ENCODE data around the gene PLAGL2.
A peak's percentile ranks its signal among the peaks of the same experiment; 100 is the strongest.
"Not testable (repeated sequence)": the region's sequence is repeated elsewhere in the genome, so short reads cannot be mapped to it uniquely, and the experiment has no call there.

The PLAGL2 gene

DNA sequence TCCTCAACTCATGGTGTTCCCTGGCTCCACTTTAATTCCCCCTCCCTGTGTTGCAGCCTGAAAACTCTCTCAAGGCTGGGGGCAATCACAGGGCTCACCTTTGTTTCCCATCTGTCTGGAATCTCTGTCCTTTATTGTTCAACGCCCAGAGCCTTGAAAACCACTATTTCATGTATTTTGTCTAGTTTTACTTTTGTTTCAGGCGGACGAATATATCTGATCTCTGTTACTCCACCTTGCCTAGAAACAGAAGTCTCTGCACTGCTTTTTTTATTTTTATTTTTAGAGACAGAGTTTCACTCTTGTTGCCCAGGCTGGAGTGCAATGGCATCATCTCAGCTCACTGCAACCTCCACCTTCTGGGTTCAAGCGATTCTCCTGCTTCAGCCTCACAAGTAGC lies 27.6 kb downstream of the PLAGL2 start:
- no peak for DNase-seq (ENCODE audit: low read depth)

DNA sequence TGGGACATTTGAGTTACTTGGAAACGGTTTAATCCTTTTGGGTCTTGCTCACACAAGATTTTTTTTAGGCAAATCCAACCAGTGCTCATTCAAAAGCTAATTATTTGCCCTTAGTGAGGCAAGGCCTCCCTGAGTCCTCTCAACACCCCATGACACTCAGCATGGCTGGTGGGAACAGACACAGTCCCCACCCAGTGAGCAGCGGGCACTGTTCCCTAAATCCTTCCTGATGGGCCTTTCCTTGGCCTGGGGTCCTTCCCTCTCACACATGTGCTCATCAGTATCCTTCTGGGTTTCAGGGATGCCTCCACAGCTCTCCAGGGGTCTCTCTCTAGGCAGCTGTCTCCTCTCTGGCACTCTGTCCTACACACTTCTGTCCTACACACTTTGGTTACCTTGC lies 28.0 kb downstream of the PLAGL2 start:
- no peak for DNase-seq (ENCODE audit: low read depth)

DNA sequence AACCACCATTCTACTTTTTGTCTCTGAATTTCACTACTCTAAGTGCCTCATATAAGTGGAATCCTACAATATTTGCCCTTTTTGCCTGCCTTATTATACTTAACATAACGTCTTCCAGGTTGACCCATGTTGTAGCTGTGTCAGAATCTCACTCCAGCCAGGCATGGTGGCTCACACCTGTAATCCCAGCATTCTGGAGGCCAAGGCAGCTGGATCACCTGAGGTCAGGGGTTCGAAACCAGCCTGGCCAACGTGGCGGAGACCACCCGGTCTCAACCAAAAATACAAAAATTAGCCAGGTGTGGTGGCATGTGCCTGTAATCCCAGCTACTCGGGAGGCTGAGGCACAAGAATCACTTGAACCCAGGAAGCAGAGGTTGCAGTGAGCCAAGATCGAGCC lies 29.8 kb downstream of the PLAGL2 start:
- not testable (repeated sequence) for DNase-seq (ENCODE audit: low read depth)

DNA sequence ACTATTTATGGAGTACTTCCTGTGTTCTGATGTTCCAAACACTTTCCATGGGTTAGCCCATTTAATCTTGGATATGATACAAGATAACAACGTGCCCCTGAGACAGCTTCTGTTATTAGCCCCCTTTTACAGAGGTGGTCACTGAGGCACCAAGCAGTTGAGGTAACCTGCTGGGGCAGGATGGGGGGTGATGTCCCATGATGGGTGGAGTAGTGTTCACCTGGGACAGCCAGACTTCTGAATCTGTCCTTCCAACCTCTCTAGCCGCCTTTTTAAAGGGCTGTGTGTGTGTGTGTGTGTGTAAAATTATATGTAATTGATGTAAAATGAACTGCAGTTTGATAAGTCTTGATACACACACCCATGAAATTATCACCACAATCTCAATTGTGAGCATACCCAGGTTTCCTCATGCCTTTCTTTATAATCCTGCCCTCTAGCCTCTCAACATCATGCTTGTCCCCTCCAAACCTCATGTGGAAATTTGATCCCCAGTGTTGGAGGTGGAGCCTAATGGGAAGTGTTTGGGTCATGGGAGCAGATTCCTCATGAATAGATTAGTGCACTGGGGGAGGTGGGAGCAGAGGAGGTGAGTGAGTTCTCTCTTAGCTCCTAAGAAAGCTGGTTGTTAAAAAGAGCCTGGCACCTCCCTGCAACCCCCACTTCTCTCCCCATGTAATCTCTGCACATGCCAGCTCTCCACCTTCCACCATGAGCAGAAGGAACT lies 39.2 kb downstream of the PLAGL2 start:
- no peak for DNase-seq (ENCODE audit: low read depth)

DNA sequence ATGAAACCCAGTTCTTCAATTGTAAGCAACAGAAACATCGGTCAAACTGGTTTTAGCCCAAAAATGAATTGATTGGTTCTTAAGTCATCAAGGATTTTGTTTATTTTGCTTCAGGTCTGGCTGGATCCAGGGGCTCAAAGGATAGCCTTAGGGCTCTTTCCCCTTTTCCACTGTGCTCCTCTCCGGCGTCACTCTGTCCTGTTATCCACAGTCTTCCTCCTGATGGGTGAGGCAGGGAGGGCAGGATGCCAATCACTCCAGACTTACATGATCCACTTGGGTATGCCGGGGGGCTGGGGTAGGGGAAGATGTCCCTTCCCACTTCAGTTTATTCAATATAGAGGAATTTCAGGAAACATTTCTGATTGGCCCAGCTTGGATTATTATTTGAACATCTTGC lies 40.0 kb downstream of the PLAGL2 start:
- no peak for DNase-seq (ENCODE audit: low read depth)

DNA sequence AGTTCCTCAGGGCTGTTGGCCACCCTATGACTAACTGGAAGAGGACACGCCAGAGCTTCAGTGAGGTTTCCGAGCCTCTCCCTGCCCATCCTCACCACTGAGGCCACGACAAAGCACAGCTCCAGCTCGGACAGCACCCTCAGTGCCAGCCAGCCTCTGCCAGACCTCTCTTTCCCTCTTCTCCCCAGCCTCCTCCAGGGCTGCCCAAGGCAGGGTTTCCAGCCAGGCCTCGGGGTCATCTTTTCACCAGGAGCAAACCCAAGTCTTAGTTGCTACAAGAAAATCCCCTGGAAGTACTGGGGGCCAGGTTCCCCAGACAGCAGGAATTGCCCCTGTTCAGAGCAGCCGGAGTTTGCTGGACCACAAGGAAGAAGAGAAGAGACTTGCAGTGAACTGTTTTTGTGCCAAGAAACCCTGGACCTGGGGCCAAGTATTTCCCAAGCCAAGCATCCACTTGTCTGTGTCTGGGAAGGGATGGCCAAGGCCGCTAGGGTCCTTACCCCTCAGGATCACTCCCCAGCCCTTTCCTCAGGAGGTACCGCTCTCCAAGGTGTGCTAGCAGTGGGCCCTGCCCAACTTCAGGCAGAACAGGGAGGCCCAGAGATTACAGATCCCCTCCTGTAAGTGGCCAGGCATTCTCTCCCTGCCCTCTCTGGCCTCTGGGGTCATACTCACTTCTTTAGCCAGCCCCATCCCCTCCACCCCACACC lies 41.6 kb downstream of the PLAGL2 start:
- no peak for DNase-seq (ENCODE audit: low read depth)

DNA sequence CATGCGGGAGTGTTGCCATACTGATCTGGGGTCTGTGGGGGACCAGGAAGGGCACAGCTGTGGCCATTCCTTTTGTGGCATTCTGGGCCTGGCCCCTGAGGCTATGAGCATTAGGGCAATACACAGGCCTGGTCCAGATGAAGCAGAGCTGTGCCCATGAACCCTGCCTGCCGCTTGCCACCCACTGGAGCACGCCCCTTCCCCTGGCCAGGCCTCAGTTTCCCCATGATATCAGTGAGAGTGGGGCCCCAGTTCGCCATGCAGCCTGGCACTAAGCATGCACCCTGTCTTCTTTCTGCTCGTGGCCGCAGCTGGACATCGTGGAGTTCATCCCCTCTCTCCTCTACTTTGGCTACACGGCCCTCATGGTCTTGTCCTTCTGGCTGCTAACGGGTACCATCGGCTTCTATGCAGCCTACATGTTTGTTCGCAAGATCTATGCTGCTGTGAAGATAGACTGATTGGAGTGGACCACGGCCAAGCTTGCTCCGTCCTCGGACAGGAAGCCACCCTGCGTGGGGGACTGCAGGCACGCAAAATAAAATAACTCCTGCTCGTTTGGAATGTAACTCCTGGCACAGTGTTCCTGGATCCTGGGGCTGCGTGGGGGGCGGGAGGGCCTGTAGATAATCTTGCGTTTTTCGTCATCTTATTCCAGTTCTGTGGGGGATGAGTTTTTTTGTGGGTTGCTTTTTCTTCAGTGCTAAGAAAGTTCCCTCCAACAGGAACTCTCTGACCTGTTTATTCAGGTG lies 42.4 kb downstream of the PLAGL2 start:
- DNase-seq (ENCODE audit: low read depth): no peak

DNA sequence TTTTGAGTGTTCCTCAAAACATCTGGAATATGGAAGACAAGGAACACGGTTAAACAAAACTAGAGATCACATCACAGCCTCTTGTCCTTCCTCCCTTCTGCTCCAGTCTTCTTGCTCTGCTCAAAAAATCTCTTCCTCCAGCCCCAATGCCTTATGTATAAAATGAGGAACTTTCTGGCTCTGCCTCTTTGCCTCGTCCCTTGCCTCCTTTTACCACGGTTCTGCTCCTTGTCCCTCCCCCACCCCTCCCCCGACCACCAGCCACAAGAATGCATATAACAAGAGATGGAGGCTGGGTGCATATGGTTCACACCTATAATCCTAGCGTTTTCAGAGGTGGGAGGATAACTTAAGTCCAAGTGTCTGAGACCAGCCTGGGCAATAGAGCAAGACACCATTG lies 43.6 kb downstream of the PLAGL2 start:
- no peak for DNase-seq (ENCODE audit: low read depth)

DNA sequence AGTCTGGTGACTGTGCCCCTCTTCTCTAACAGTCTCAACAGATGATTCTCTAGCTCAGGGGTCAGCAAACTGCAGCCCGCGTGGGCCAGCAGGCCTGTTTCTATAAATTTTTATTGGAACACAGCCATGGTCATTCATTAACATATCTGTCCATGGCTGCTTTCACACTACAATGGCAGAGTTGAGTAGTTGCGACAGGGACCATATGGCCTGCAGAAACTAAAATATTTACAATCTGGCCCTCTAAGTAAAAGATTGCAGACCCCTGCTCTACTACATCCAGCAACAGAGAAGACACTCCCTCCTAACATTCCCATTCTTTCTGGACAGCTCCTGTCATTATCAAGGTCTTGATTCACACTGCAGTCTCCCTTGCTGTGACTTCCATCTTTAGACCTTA lies 45.2 kb downstream of the PLAGL2 start:
- no peak for DNase-seq (ENCODE audit: low read depth)

DNA sequence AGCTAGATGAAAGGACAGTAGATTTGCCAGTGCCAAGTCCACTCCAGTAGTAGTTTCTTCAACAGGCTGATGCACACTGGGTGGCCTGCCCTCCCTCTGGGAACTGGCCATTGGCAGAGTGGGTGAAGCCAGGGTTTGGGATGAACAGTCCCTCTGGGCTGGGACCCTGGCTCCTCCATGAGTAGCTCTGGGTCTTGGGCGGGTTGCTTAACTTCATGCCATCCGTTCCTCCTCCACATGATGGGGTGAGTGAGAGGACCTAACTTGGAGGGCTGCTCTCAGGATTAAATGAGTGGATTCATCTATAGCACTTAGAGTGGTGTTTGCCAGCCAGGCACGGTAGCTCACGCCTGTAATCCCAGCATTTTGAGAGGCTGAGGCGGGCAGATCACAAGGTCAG lies 47.2 kb downstream of the PLAGL2 start:
- no peak for DNase-seq (ENCODE audit: low read depth)

DNA sequence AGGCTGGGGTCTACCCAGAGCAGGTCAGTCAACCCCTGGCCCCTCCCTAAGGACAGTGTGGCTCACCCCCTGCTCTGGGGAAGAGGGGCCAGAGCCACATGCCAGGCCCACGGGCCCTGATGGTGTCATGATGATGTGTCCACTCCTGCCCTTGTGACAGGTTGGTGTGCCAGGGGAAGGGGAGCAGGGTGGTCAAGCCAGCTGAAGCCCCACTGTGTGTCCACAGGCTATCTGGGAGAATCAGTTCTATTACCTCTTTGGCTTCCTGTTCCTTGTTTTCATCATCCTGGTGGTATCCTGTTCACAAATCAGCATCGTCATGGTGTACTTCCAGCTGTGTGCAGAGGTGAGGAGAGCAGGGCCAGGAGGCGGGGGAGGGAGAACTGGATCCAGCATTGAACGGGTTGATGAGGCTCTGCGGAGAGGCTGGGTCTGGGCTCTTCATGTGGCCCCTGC lies 47.7 kb downstream of the PLAGL2 start:
- no peak for DNase-seq (ENCODE audit: low read depth)

DNA sequence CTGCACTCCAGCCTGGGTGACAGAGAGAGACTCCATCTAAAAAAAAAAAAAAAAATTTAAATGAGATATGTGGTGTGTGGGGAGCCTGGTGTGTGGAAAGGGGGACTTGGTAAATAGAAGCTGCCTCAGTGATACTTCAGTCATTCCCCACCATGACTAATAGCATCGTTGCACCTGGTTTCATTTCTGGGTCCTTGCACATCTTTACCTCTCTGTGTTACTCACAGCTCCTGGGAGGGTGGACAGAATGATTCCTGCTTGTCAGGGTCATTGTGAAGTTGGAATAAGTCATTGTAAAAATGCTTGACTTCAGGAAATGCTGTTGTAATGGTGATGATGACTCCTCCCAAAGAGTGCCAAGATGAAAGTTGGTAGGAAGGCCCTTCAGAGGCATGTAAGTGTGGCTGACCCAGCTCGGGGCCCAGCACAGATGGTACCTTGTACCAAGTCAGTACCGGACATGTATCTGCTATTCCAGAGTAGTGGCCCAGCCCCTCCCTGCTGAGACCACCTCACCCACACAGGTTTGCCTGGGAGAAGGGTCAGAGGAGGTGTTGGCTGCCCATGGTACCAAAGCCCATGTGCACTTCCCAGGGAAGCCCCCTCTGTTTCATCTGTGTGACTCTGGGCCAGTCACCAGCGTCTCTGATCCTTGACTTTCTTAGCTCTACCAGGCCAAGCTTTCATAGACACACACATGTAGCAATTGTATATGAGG lies 48.4 kb downstream of the PLAGL2 start:
- DNase-seq (ENCODE audit: low read depth): no peak

DNA sequence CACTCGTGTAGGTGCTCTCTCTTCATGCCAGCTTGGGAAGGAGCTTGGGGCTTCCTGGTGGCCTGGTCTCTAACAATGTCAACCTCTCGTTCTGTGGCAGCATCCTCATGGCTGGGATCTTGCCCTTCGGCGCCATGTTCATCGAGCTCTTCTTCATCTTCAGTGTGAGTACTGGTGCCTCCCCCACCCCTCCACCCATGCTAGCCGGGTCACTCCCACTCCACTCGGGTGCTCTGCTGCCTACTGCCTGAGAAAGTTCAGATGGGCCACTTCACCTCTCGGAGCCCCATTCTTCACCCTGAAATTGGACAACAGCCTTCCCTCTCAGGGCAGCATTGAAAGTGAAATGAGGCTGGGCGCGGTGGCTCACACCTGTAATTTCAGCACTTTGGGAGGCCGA lies 49.2 kb downstream of the PLAGL2 start:
- no peak for DNase-seq (ENCODE audit: low read depth)

DNA sequence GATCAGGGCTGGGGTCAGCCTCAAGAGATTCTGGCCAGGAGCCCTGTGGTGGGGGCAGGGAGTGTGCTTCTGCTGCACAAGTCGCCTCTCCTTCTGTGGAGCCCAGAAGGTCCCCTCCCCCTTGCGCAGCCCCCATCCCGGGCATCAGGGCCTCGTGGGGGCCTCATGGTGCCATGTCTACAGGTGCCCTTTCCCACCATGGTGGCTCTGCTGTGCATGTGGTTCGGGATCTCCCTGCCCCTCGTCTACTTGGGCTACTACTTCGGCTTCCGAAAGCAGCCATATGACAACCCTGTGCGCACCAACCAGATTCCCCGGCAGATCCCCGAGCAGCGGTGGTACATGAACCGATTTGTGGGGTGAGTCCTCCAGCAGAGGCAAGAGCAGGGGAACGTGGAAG lies 49.9 kb downstream of the PLAGL2 start:
- DNase-seq (ENCODE audit: low read depth): no peak

DNA sequence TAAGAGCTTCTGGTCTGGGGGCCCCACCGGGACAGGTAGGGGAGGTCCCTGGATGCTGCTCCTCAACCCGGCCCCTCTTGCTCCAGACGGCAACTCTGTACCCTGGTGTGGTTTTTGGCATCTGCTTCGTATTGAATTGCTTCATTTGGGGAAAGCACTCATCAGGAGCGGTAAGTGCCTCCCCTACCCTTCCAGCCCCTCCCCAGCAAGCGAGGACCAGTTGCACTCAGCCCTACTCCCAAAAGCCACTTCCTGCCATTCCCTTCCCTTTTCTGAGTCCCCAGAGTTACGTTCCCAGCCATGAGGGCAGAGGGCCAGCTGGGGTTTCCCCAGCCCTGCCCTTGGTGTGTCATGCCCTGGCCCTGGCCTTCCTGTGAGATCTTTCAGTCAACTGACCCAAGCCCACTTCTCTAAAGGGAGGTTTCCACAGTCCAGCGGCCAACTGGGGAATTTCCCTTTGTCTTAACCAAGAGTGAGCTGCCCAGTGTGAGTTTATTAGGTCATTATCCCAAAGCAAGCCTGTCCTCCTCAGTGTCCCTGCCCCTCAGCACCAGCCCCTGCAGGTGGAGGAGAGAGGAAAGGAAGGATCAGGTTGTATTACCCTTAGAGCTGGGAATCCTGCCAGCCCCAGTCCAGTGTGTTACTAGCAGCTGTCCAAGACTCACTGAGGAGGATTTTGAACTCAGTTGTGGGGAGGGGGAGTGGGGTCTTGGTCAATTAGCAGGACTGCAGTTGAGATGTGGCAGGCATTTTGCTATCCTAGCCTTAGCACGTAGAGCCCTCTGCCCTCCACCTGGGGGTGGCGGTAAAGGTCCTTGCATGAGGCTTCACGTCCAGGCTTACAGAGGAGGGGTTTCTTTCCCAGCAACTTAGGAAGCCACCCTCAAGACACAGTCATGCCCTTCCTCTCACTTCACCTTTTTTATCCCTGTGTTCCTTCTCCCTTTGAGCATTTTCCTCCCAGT lies 52.2 kb downstream of the PLAGL2 start:
- DNase-seq (ENCODE audit: low read depth): peak; percentile 73

DNA sequence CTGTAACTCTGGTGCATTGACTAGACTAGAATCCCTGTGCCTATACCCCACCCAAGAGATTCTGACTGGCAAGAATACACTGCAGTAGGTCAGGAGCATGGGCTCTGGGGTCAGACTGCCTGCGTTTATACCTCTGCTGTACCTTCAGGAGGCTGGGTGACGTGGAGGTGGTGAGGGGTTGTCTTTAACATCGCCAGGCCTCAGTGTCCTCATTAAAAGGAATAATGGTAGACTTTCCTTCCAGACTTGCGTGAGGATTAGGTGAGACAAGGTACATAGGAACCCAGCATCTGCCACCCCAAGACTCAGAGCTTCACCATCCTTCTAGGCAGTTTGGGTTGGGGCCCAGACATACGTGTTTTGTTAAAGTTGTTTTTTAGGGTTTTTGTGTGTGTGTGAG lies 53.8 kb downstream of the PLAGL2 start:
- DNase-seq (ENCODE audit: low read depth): no peak

DNA sequence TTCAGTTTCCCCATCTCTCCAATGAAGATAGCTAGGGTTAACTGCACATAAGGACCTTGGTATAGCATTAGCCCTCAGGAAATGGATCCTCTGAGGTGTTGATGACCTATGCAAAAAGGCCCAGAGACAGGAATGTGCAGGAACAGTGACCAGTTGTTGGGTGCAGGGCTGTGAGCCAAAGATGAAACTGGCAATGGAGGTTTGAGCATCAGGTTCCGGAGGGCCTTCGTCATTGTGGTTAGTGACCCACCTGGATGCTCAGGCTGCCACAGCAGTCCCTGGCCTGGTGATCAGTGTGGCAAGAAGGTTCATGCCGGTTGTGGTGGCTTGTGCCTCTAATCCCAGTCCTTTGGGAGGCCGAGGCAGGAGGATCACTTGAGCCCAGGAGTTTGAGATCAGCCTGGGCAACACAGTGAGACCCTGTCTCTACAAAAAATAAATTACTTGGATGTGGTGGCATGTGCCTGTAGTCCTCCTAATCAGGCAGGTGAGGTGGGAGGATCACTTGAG lies 54.3 kb downstream of the PLAGL2 start:
- no peak for DNase-seq (ENCODE audit: low read depth)

DNA sequence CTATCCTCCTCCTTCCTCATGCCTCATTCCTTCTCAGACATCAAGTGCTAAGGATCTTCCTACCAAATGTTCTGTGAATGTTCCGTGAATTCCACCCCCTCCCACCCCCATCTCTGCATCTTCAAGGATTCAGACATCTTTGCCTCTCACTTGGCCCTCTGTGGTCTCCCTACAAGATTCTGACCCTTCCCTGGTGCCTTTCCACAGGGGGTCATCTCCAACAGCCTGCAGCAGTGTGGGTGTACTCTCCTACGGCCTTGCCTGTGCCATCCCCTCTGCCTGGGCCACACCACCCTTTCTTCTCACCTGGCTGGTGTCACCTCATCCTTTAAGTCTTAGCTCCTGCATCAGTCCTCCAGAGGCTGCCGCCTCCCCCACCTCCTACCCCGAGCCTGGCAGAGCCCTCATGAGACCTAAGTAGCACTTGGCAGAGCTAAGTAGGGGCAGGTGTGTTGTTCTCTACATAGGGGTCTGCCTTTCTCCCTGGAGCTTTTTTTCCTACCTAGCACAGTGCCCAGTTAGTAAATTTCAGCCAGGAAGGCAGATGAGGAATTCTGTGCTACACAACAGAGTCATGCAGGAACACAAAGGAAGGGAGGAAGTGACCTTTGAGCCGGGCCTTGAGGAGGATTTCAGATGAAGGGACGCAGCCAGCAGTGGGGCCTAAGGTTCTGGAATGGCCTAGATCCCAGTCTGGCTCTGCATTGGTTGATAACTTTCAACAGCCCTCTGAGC lies 55.0 kb downstream of the PLAGL2 start:
- DNase-seq (ENCODE audit: low read depth): no peak

DNA sequence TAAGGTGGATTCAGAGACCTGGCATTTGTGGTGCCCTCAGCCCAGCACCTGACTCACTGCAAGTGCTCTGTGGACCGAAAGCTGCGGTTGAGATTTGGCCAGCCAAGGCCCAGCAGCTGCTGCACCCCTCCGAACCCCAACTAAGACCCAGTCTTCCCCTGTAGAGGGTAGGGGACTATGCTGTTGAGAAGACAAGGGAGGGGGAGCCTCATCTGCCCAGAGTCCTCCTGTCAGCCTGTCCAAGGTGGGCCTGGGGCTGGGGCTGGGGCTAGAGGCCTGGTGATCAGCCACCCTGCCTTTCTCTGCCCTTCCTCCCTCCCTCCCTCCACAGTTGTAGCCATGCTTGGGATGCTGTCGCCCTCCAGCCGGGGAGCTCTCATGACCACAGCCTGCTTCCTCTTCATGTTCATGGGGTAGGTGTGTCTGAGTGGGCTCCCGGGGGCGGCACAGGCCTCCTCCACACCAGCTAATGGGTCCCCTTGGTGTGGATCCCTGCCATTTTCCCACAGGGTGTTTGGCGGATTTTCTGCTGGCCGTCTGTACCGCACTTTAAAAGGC lies 57.2 kb downstream of the PLAGL2 start:
- DNase-seq (ENCODE audit: low read depth): no peak

DNA sequence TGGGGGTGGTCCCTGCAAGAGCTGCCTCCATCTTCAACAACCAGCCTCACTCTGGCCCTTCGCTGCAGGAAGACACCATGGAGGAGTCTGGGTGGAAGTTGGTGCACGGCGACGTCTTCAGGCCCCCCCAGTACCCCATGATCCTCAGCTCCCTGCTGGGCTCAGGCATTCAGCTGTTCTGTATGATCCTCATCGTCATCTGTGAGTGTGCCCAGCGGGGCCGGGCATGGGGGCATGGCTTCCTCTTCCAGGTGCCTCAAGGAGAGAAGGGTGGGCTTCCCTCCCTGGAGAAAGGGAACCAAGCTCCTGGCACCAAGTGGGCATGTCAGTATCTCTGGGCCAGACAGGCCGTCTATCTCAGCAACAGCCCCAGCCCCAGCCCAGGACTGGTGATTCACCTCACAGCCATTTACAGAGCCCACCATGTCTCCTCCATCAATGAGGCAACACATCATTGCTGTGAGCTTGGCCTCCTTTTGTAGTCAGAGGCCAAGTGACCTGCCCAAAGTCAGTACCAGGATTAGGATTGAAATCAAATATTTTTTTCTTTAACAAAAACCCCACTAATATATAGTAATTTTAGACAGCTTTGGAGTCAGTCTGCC lies 57.9 kb downstream of the PLAGL2 start:
- DNase-seq (ENCODE audit: low read depth): no peak
